ENCODE data around the gene TIAM1. TPM values are rescaled to one million over a fixed set of nuclear protein-coding genes. Genes with fewer than 3 reads are reported as not detected.

TIAM1 gene
- total and polyA plus RNA-seq, 2 of the 8 experiments (the other 6 are each of a cell fraction or from before 2014, with no cell fraction given): 10.1 to 30.7 TPM

- Histone ChIP-seq H3K9ac (replicated peaks in 1 of 4; ENCODE audit: extremely low read depth in 1 of 4, low read depth in 3 of 4, low read length in 3 of 4) (no peak overlapping the region), H3K4ac (replicated peaks; ENCODE audit: insufficient read length, low read depth, low read length) (no peak overlapping the region), H3K23ac (ENCODE audit: insufficient read length) (no peak overlapping the region), H3K4me3 (ENCODE audit: extremely low read depth in 1 of 4, insufficient read depth in 2 of 4, low read depth in 3 of 4, low read length in 4 of 4) (no peak overlapping the region), H2AFZ (ENCODE audit: low read length) (no peak overlapping the region), H3K9me3 (ENCODE audit: insufficient read depth in 2 of 2, low read depth in 1 of 2, low read length in 1 of 2) (peaks cover 6 to 7% of the 10 kb centered on the region in 2 experiments; a peak in 3 of 4 replicates), H3K27me3 (replicated peaks in 1 of 4; ENCODE audit: control insufficient read depth in 3 of 4, extremely low read depth in 1 of 4, insufficient read depth in 3 of 4, low read length in 3 of 4) (no peaks in the 10 kb centered on the region; a peak in 1 of 7 replicates), H2BK12ac (ENCODE audit: low read depth, low read length) (no peak overlapping the region), H4K8ac (ENCODE audit: extremely low read depth, insufficient read depth, low read length) (no peak overlapping the region), H3K18ac (ENCODE audit: extremely low read depth, low read length) (no peak overlapping the region), H3K14ac (ENCODE audit: insufficient read length) (no peak overlapping the region), H2BK20ac (ENCODE audit: low read length) (no peak overlapping the region), H2BK5ac (ENCODE audit: low read depth, low read length) (no peak overlapping the region), H3K56ac (replicated peaks; ENCODE audit: insufficient read length, low read depth, low read length) (no peak overlapping the region), H3K79me1 (ENCODE audit: low read depth, low read length) (no peaks in the 10 kb centered on the region), H2BK15ac (ENCODE audit: low read length) (no peak overlapping the region), H3K36me3 (ENCODE audit: control insufficient read depth in 2 of 4, insufficient read depth in 4 of 4, low read length in 3 of 4) (no peaks in the 10 kb centered on the region), H4K20me1 (replicated peaks in 1 of 2; ENCODE audit: control insufficient read depth in 1 of 2, insufficient read depth in 2 of 2, low read length in 2 of 2) (no peaks in the 10 kb centered on the region), H3K27ac (ENCODE audit: low read depth, low read length) (no peak overlapping the region), H3K4me1 (replicated peaks in 1 of 4; ENCODE audit: control insufficient read depth in 3 of 4, insufficient read depth in 4 of 4, low read length in 3 of 4) (peaks cover 0 to 2% (median 0%) of the 10 kb centered on the region in 4 experiments; a peak in 2 of 7 replicates), H3K4me2 (ENCODE audit: insufficient read depth in 1 of 2, low read depth in 2 of 2, low read length in 2 of 2) (no peak overlapping the region), H4K5ac (ENCODE audit: insufficient read length, low read depth, low read length) (no peak overlapping the region), H3K23me2 (ENCODE audit: low read depth, low read length) (no peaks in the 10 kb centered on the region), H4K91ac (replicated peaks; ENCODE audit: insufficient read length, low read length) (no peak overlapping the region), H2AK5ac (ENCODE audit: low read depth, low read length) (no peak overlapping the region), H3K79me2 (ENCODE audit: control insufficient read depth in 1 of 2, insufficient read depth in 2 of 2, low read length in 2 of 2) (no peaks in the 10 kb centered on the region), H2BK120ac (replicated peaks; ENCODE audit: low read depth, low read length) (no peak overlapping the region)
- 85% methylated on average over 3 of the region's 3 CpGs; no CpG with 5 or more reads in 1 of the 2 experiments for WGBS, 2 experiments (ENCODE audit: extremely low coverage in 1 of 2, insufficient coverage in 1 of 2, insufficient read length in 1 of 2, insufficient replicate concordance in 2 of 2, low coverage in 1 of 2, low lambda C conversion rate in 2 of 2, missing lambda C conversion rate in 1 of 2)
- CTCF ChIA-PET (ENCODE audit: partially characterized antibody): interaction anchor here (0.8 to 1.2 kb wide), 3 partner anchors 16 to 96 kb away, joined by 3 to 4 read pairs (median 3); no protein-coding TSS in a partner anchor
- POLR2A ChIA-PET (ENCODE audit: partially characterized antibody): no interaction called here
- FAIRE-seq (no peak), DNase-seq (ENCODE audit: low read depth in 1 of 2, low spot score in 2 of 2) (no peak)
- TF ChIP-seq PHF8 (conservative IDR thresholded peaks at IDR 0.05; ENCODE audit: low read depth, low read length): no peak
- TF ChIP-seq FOSL1 (IDR thresholded peaks at IDR 0.05; ENCODE audit: insufficient read depth, low read depth, low read length): no peak
- no peak for TF ChIP-seq KDM5A (IDR thresholded peaks at IDR 0.05; ENCODE audit: low read length)
- TF ChIP-seq BRCA1 (IDR thresholded peaks at IDR 0.05; ENCODE audit: low read depth, low read length): no peak
Measured at GRCh38 chr21:31103163-31103562, 240.9 kb downstream of the TIAM1 start.
